AG08395 (cell line): ENCODE data around the gene IGFL2.
A peak's percentile ranks its signal among the peaks of the same experiment; 100 is the strongest.
"Not testable (repeated sequence)": the region's sequence is repeated elsewhere in the genome, so short reads cannot be mapped to it uniquely, and the experiment has no call there.

ENCODE experiments used
- DNase-seq: peaks from one replicate; pipeline ENCODE4 v3.0.0; 2012; ENCODE audit warnings: mixed read lengths, low spot score

Gene IGFL2

DNA sequence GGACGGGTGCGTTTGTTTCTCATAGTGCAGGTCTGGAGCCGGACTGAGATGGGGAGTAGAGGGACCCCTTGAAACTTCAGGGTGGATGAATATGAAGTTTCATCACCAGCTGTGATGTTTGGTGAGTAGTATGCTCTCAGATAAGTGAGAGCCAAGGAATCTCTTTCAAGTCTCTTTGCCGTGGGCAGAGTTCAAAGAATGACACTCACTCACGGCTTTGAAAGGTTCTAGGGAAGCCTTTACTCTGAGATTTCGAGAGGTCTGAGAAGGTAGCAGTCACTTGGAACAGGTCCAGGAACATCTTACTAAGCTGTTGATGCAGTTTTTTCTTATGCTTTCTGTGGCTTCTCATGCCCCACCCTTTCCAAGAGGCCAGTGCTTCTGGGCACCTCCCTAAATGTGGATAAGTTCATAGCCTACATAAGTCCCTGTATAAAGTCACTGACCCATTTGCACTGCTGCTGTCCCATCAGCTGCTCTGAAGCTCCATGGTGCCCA, at the start of gene IGFL2:
IGFL2 (plus strand) TSS at position 448 of the 498 bp plus-strand sequence; CDS start at position 489, 41 bp downstream.
- DNase-seq = no peak

DNA sequence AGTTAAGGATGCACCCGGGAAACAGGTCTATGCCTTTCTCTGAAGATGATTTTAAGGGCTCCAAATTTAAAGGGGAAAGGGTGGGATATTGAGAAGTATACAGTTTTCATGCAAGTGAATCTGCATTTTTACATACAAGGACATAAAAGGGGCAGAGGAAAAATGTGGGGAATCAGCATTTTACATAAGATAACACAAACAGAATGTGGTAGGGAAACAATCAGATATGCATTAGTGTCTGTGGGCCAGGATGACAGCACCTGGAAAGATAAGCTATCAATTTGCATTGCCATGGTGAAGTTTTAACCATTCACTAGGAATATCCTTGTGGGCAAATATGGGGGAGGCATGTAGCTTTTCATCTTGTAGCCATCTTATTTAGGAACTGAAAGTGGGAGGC, 47.7 kb upstream of the IGFL2 start:
- DNase-seq = no peak

DNA sequence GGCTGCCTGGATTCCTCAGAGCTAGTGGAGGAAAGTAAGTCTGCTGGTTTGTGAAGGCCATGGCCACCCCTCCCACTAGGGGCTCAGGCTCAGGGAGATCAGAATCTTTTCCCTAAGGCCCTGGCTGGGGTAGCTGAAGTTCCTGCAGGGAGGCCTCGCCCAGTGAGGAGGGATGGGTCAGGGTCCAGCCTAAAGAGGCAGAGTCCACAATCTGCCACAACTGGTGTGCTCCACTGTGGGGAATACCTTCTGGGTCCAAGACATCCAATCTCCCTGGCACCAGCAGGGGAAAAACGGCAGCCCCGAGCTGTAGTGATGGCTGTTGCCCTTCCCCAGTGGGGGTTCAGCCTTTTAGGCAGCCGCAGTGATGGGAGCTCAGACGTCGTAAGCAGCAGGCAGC, 46.7 kb upstream of the IGFL2 start:
- no peak for DNase-seq

DNA sequence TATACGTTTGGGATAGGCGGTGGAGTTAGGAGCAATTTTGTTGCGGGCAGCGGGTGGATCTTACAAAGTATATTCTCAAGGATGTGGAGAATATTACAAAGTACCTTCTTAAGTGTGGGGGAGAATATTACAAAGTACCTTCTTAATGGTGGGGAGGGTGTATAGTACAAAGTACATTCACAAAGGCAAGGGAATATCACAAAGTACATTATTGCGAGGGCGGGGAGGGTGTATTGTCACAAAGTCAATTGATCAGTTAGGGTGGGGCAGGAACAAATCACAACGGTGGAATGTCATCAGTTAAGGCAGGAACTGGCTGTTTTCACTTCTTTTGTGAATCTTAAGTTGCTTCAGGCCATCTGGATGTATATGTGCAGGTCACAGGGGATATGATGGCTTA, 45.7 kb upstream of the IGFL2 start:
- not testable (repeated sequence) for DNase-seq

DNA sequence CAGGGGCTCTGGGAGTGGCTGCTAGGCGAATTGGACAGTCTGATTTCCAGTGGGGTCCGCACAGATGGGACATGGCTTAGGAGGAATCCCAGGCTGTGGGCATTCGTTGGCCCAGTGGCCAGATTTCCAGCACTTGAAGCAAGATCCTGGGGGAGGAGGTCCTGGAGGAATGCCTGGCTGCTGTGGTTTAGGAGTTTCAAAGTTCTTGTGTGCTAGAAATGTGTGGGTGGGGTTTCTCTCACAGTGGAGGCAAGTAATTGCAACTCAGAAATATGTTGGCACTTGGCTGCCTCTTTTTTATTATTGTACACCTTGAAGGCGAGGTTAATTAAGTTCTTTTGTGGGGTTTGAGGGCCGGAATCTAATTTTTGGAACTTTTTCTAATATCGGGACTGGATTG, 40.7 kb upstream of the IGFL2 start:
- peak; percentile 14 for DNase-seq

DNA sequence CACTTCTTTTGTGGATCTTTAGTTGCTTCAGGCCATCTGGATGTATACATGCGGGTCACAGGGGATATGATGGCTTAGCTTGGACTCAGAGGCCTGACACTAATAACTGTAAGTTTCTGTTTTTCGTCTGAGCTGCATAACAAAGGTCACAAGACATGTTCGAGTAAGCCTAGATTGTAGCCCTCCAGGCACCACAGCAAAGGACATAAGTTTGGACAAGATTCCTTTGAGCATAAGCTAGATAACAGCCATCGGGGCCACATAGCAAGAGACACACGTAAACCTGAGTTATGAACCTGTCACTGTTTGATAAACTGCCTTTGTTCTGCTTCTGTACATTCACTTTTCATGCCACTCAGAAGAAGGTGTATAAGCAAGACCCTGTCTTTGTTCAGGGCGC, 38.2 kb upstream of the IGFL2 start:
- no peak for DNase-seq

DNA sequence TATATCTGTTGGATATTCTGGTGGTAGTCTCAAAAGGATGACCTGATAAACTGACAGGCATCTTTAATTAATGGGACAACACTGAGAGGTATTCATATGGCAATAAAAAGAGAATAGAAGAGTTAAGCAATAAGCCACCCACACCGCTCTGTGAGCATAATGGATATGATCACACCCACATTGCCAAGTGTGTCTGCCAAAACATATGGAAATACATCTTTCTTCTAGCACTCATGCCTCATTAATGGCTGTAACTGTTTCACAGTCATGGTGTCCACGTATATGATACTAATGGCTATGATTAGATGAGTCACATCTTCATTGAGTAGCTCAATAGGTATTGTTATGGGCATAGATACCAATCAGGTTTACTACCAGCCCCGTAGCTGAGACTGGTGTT, 36.7 kb upstream of the IGFL2 start:
- no peak for DNase-seq

DNA sequence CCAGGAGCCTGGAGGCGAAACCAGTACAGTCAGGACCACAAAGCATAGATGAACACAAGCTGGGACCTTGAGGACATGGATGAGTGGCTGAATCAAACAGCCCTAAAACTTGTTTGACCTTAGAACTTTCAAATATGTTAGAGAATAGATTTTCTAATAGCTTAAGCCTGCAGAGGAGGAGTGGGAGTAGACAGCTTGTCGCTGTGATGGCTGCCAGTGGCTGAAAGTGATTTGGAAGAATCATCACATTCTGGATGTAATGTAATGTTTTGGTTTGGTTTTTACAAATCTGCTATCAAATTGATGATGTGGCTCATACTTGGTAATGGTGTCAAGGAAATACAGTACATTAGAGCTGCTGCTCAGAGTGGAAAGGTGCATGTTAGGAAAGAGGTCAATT, 35.5 kb upstream of the IGFL2 start:
- no peak for DNase-seq

DNA sequence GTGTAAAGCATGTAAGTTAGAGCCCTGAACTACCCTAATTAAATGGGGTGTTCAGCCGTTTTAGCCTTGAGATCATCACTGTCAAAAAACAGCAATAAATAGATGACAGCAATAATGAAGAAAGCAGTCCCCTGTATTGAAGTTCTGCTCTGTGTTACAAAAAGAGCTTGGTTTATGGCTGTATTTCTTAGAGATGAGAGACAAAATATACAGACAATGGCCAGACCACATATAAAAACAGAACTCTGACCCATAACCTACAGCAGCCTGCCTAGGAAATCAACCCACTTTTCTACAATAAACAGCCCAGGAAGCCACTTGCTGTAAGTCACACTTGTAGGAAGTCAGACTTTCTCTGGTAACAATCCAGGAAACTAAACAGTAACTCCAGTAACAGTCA, 34.3 kb upstream of the IGFL2 start:
- DNase-seq = no peak

DNA sequence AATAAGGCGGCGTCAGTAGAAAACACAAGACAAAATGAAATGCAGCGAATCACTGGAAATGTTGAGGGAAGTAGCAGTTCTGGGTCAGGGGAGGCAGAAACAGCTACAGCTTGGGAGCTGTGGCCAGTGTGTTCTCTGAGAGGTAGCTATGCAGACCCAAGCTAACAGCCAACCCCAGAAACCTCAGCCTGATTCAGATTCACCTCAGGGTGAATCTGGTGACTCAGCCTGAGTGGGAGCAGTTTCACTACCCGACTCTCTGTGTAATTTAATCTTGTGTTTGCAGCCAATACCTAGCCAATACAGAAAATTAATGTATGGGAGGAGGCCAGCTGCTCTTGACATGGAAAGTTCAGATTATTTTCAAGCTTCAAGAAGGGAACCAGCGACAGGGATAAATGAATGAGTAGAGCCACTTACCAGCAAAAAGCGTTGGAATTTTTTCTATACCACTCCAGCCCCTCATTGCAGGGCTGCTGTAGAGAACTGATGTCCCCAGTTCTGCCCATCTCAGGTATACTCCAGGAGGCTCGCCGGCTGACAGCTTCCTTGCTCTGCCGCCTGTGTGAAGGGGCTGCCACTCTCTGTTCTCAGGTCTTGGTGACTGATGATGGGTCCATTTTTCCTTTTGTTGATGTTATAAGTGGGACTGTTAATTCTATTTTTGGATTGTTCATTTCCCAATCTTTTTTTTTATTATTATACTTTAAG, 32.5 kb upstream of the IGFL2 start:
- DNase-seq = peak; percentile 84

DNA sequence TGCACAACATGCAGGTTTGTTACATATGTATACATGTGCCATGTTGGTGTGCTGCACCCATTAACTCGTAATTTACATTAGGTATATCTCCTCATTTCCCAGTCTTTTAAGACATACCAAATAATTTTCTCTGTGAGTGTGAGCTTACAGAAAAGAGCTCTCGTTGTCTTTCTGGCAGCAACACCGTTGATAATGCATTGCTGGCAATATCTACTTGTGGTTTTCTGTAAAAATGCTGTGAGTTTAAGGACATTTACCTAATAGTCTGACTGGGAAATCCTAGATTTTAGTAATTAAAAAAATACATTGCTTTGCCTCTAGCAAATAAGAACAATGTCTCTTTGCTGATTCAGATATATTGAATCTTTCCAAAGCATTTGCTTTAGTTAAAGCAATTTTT, 31.9 kb upstream of the IGFL2 start:
- no peak for DNase-seq

DNA sequence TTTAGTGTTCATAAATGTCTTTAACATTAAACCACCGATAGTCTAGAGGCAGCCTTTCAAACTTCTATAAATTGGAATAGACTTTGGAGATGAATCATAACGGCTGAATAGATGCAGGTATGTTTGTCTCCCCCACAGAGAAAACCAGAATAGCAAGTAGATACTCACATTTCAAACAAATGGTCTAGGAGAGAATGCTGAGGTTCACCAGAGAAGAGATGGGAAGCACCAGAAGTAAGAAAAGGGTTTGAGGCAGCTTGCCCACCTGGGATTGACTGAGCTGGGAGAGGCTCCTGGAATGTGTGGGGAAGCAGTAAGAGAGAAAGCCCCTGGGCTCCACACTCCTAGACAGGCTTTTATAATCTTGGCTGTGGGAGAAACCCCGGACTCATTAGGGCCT, 29.9 kb upstream of the IGFL2 start:
- no peak for DNase-seq

DNA sequence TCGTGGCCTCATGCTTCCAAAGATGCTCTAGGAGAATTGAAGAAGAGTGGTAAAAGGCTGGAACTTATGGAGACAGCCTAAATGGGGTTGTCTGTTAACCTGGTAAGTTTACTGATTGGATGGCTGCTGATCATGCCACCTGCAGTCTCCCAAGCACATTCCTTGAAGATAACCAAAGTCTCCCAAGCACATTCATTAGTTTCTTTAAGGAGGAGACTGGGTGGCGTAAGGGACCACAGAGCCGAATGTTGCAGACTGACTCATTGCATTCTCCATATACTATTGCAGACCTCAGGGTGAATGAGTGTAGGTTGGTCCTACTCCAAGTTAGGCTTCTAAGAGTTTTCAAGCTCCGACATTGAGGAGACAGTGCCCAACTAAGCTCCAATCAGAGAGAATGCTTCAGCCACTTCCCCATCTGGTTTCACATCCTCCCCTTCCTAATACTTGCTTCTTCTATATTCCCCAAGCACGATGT, 23.4 kb upstream of the IGFL2 start, which contains the start of gene IGFL3:
IGFL3 (minus strand) TSS at position 51 of the 478 bp plus-strand sequence; CDS start at position 12, 39 bp downstream.
- no peak for DNase-seq

DNA sequence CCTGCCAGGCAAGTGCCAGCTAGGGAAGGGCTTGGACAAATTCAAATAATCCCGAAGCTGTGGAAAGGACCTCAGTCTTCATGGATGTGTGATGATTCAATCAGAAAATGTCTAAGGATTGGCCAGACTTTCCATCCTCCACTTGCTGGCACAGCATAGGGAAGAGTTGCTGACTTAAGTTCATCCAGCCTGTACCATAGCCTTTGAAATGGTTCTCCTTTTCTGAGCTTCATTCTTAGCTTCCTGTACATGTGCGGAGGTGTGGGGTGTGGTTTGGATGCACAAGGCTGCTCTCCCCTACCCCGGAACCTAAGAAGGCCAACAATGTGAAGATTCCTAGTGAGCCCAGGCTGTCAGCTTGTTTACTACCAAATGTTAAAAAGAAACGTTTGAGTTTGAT, 22.6 kb upstream of the IGFL2 start:
- DNase-seq = no peak

DNA sequence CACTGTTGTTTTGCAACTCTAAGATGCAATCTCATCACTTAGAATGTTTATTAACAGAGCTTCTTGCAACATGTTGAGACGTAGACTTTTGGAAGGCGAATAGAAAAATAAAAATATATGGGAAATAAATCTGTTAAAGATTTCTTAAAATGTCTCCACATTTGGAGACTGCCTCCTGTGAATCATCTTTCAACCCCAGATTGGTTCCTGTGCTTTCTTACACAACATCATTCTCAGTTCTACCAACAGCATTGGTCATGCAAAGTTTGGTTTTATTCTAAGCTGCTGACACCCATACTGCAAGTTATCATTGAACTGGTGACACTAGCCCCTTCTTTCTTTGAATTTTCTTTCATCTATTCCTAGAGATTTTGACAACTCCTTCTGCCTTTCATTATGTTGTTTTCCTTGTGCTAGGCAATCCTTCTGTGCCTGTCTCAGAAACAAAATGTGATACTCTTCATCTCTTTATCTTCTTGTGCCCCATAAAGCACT, 21.9 kb upstream of the IGFL2 start:
- DNase-seq = peak; percentile 13

DNA sequence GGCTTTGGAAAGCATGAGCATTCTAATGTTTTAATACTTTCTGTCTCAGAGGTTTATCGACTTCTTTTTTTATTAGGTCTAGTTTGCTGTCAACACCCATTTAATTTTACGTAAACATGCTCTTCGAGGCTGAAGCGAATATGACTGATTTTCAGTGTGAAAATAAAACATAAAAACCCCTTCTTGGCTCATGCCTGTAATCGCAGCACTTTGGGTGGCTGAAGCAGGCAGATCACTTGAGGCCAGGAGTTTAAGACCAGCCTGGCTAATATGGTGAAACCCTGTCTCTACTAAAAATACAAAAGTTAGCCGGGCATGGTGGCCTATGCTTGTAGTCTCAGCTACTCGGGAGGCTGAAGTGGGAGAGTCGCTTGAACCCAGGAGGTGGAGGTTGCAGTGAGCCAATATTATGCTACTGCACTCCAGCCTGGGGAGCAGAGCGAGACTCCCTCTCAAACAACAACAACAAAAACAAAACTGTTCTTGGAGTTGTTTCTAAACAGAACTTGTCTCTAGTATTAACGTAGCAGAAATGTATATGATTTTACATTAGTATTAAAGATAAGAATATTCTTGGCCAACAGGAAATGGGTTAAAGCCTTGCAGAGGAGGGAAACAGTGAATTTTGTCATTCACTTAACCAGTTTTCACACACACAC, 16.4 kb upstream of the IGFL2 start:
- DNase-seq = no peak

DNA sequence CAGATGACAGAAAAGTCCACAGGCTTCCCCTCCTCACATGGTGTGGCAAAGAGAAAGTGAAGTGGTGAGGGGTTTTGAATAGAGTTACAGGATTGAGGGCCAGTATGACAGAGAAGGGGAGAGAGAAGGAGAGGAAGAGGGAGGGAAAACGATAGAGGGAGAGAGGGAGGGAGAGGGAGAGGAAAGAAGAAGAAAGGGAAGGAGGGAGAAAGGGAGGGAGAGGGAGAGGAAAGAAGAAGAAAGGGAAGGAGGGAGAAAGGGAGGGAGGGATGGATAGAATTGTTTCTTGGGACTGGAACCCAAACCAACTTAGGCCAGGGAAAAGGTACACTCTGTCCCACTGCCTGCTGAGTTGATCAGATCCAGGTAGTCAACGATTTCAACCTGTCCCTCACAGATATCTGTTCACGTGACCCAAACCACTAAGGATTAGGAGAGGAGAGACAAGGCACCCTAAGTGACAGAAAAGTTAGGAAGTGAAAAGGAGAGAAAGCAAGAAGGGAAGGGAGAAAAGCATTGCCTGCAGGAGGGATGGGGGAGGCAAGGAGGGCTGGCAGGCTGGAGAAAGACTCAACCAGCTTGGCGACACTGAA, 15.4 kb upstream of the IGFL2 start:
- DNase-seq = no peak

DNA sequence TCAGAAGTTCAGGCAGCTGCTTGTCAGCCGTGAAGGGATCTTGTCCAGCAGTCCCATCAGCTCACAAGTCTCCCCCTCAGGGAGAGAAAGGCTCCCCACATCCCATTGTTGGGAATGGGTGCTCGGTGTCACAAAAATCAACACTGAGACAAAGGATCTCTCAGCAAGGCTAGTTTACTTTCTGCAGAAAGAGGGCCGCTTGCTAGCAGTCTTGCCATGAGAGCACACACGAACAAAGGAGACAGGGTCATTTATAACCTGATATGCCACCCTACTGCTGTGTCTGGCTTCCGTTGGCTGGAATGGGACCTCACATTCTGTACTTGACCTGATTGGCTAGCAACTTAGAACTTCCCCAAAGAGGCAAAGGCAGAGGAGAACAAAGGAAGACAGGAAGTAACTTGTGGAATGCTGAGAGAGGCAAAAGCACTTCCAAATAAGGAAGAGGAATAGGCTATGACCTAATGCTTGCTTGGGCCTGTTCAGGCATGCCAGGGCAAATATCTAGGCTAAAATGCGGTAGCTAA, 14.9 kb upstream of the IGFL2 start:
- DNase-seq = peak; percentile 37

DNA sequence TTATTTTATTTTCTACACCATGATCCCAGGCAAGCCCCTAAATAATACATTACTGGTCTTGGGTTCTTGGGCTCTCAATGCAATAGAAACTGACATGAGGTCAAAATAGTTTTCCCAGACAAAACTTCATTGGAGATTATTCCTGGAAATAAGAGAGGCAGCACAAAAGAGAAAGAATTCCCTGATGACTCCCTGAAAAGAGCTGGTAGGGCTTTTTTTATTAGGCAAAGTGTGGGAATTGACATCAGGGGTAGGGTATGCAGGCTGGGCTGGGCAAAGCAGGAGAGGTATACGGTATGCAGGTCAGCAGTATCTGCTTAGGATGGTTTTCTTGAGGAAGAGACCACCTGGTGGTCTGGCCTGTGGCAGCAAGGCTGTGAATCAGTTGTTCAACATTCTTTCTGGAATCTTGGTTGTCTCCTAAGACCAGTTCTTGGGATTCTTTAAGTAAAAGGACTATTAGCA, 14.2 kb upstream of the IGFL2 start:
- DNase-seq = no peak

DNA sequence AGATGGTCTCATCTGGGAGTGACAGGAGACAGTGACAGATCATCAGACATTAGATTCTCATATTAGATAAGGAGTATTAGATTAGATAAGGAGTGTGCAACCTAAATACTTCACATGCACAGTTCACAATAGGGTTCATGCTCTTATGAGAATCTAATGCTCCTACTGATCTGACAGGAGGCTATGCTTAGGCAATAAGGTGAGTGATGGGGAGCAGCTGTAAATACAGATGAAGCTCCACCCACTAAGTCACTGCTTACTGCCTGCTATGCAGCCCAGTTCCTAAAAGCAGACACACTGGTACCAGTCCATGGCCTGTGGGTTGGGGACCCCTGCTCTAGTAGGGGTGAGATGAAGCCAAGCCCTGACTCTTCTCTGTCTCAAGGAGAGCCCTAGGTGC, 13.5 kb upstream of the IGFL2 start:
- DNase-seq = no peak

DNA sequence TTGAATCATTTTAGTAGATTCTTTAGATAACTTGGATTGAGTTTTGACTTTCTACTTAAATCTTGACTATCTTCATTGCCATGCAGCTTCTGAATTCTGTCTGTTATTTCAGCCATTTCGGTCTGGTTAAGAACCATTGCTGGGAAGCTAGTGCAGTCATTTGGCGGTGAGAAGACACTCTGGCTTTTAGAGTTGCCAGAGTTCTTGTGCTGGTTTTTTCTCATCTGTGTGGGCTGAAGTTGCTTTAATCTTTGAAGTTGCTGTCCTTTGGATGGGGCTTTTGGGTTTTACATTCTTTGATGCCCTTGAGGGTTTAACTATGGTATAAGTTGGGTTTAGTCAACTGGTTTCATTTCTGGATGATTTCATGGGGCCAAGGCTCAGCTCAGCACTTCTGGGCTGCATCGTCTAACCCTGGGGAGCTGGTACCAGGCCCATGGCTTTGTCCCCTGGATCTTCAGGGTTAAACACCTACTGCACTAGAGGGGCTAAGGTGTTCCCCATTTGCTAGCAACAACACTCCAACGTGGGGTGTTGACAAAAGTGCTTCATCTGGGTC, 10.0 kb upstream of the IGFL2 start:
- DNase-seq = no peak

DNA sequence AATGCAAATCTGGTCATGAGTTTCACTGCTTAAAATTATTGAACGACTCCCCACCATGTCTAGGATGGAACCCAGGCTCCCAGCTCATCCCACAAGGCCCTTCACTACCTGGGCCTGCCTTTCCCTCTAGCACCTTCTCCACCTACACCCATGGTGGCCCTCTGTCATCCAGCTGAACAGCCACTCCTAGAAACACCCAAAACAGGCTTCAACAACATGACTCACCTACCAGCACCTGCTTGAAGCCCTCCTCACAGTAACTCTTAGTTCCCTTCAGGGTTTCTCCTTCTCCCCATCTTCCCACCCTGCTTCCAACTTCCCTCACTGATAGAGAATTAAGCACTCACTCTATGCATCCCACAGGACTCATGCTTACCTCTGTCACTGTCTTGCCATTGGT, 6.6 kb upstream of the IGFL2 start:
- no peak for DNase-seq
